ENCODE data around the gene CHIC2.

Gene CHIC2

DNA sequence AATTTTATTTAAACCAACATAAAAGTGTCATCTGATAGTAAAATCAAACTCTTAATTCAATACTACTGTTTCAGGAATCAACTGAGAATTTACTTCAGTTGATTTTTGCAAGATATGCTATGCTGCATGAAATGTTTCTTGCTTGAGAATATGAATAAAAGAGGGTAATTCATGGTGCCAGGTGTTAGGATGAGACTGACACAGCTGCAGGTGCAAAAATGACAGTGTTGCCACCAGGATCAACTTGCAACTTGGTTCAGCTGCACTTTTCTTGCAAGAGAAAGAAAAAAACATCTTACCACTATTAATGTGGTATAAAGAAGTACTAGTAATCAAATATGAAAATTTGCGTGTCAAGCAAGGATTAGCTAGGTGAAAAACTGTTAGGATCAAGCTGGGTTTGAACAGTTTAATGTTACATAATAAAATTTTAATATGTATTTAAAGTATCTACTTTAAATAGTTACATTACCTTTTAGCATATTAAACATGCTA is 49.7 kb downstream of the CHIC2 start:
- no peaks in the 10 kb centered on the region for H3K27me3 ChIP-seq (ENCODE audit: low read depth, low read length)
- H3K4me3 ChIP-seq (ENCODE audit: low read length): no peak overlapping the region
- H2AFZ ChIP-seq (ENCODE audit: low read depth, low read length): no peak overlapping the region
- no peaks in the 10 kb centered on the region for H4K20me1 ChIP-seq (ENCODE audit: insufficient read depth, low read length)
- H3K9me3 ChIP-seq (ENCODE audit: insufficient read depth, low read length): no peaks in the 10 kb centered on the region
- TF ChIP-seq, protein P1, sequence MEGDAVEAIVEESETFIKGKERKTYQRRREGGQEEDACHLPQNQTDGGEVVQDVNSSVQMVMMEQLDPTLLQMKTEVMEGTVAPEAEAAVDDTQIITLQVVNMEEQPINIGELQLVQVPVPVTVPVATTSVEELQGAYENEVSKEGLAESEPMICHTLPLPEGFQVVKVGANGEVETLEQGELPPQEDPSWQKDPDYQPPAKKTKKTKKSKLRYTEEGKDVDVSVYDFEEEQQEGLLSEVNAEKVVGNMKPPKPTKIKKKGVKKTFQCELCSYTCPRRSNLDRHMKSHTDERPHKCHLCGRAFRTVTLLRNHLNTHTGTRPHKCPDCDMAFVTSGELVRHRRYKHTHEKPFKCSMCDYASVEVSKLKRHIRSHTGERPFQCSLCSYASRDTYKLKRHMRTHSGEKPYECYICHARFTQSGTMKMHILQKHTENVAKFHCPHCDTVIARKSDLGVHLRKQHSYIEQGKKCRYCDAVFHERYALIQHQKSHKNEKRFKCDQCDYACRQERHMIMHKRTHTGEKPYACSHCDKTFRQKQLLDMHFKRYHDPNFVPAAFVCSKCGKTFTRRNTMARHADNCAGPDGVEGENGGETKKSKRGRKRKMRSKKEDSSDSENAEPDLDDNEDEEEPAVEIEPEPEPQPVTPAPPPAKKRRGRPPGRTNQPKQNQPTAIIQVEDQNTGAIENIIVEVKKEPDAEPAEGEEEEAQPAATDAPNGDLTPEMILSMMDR (IDR thresholded peaks at IDR 0.05; ENCODE audit: low read depth, low read length): no peak
- TF ChIP-seq EZH2phosphoT487 (IDR thresholded peaks at IDR 0.05; ENCODE audit: low read depth): no peak
- no peaks in the 10 kb centered on the region for H3K79me2 ChIP-seq (ENCODE audit: low read length)
- no peak overlapping the region for H3K27ac ChIP-seq (ENCODE audit: low read length)
- H3K36me3 ChIP-seq (replicated peaks; ENCODE audit: low read depth, low read length): no peaks in the 10 kb centered on the region
- H3K4me2 ChIP-seq (ENCODE audit: low read length): no peak overlapping the region
- no peaks in the 10 kb centered on the region for H3K4me1 ChIP-seq (ENCODE audit: low read length)
- H3K9ac ChIP-seq (ENCODE audit: low read length): no peak overlapping the region

DNA sequence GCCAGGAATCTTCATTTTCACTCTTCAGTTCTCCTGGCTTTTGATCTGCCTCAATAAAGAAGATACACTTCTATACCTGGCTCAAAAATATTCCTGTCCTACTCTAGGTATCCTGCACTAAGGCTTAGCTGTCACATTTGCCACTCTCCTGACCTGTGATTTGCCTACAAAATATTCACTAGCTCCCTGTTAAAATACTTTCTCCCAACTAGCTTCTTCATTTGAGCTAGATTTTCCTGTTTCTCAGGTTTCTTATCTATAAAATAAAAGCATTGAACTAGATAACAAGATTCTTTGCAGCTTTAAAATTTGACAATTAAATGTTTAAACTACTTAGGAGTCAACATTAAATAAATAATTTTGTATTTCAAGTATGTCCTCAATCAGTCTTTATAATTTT is 53.2 kb downstream of the CHIC2 start:
- no peaks in the 10 kb centered on the region for H3K27me3 ChIP-seq (ENCODE audit: low read depth, low read length)
- no peak overlapping the region for H3K4me2 ChIP-seq (ENCODE audit: low read length)
- TF ChIP-seq, protein P1 (IDR thresholded peaks at IDR 0.05; ENCODE audit: low read depth, low read length): no peak
- no peak for TF ChIP-seq EZH2phosphoT487 (IDR thresholded peaks at IDR 0.05; ENCODE audit: low read depth)
- H4K20me1 ChIP-seq (ENCODE audit: insufficient read depth, low read length): no peaks in the 10 kb centered on the region
- peaks cover 2% of the 10 kb centered on the region for H3K36me3 ChIP-seq (replicated peaks; ENCODE audit: low read depth, low read length)
- H3K4me1 ChIP-seq (ENCODE audit: low read length): no peaks in the 10 kb centered on the region
- H2AFZ ChIP-seq (ENCODE audit: low read depth, low read length): no peak overlapping the region
- no peak overlapping the region for H3K4me3 ChIP-seq (ENCODE audit: low read length)
- no peak overlapping the region for H3K9ac ChIP-seq (ENCODE audit: low read length)
- H3K9me3 ChIP-seq (ENCODE audit: insufficient read depth, low read length): no peaks in the 10 kb centered on the region
- no peaks in the 10 kb centered on the region for H3K79me2 ChIP-seq (ENCODE audit: low read length)
- H3K27ac ChIP-seq (ENCODE audit: low read length): no peak overlapping the region

DNA sequence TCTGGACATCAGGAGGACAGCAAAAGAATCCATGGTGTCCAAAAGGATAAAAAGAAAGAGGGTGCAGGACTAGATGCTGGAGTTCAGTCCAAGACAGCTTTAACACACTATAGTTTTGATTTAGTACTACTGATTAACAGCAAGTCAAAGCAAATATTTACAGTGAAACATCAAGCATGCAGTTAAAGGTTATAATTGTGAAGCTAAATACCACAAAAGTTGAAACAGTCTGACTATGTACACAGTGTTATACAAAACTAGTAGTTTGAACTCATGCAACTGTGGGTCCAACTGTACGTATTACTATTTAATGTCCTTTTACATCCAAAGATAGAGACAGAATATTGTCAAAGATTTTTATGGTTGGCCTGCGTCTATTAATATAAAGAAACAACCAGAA is 57.6 kb downstream of the CHIC2 start:
- Histone ChIP-seq H3K4me1 (ENCODE audit: low read length) (no peaks in the 10 kb centered on the region), H3K36me3 (replicated peaks; ENCODE audit: low read depth, low read length) (peaks cover 7% of the 10 kb centered on the region)
- TF ChIP-seq, protein P1 (IDR thresholded peaks at IDR 0.05; ENCODE audit: low read depth, low read length): no peak
- no peak for TF ChIP-seq EZH2phosphoT487 (IDR thresholded peaks at IDR 0.05; ENCODE audit: low read depth)

DNA sequence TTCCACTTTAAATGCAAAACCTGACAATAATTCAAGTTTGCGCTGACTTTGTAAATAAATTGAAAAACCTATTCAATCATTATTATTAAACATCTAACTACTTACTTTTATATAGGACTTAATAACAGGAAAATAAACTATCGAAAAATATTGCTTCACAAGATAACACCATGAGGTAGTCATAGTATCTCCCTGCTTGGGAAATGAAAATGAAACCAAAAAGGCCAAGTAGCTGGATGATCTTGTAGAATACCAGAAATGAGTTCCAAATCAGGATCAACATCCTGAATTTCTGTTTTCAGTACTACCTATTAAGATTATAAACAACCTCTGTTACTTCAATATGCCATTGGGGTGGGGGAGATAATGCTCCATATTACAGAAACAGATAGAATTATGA is 58.9 kb downstream of the CHIC2 start:
- Histone ChIP-seq H3K4me3 (ENCODE audit: low read length) (no peak overlapping the region), H3K27ac (ENCODE audit: low read length) (no peak overlapping the region), H3K79me2 (ENCODE audit: low read length) (no peaks in the 10 kb centered on the region)

More for the DNA sequence above, 57.6 kb downstream of the CHIC2 start:
- H3K4me2 ChIP-seq (ENCODE audit: low read length): no peak overlapping the region
- no peak overlapping the region for H3K9ac ChIP-seq (ENCODE audit: low read length)
- no peak overlapping the region for H3K27ac ChIP-seq (ENCODE audit: low read length)
- H3K27me3 ChIP-seq (ENCODE audit: low read depth, low read length): no peaks in the 10 kb centered on the region
- no peak overlapping the region for H3K4me3 ChIP-seq (ENCODE audit: low read length)
- no peak overlapping the region for H2AFZ ChIP-seq (ENCODE audit: low read depth, low read length)
- H3K79me2 ChIP-seq (ENCODE audit: low read length): no peaks in the 10 kb centered on the region
- no peaks in the 10 kb centered on the region for H4K20me1 ChIP-seq (ENCODE audit: insufficient read depth, low read length)
- no peaks in the 10 kb centered on the region for H3K9me3 ChIP-seq (ENCODE audit: insufficient read depth, low read length)

More for the DNA sequence above, 58.9 kb downstream of the CHIC2 start:
- TF ChIP-seq EZH2phosphoT487 (IDR thresholded peaks at IDR 0.05; ENCODE audit: low read depth): no peak
- TF ChIP-seq, protein P1 (IDR thresholded peaks at IDR 0.05; ENCODE audit: low read depth, low read length): no peak
- Histone ChIP-seq H3K36me3 (replicated peaks; ENCODE audit: low read depth, low read length) (peaks cover 12% of the 10 kb centered on the region), H3K4me1 (ENCODE audit: low read length) (no peaks in the 10 kb centered on the region), H3K4me2 (ENCODE audit: low read length) (no peak overlapping the region), H2AFZ (ENCODE audit: low read depth, low read length) (no peak overlapping the region), H4K20me1 (ENCODE audit: insufficient read depth, low read length) (no peaks in the 10 kb centered on the region), H3K27me3 (ENCODE audit: low read depth, low read length) (no peaks in the 10 kb centered on the region), H3K9me3 (ENCODE audit: insufficient read depth, low read length) (no peaks in the 10 kb centered on the region), H3K9ac (ENCODE audit: low read length) (no peak overlapping the region)
